CD4-positive, alpha-beta T cell treated with Interleukin-4 for 4 hours (primary cell): ENCODE results near the gene TMEM229B.

Experiments used
- DNase-seq: peaks from one replicate; pipeline ENCODE4 v3.0.0-alpha.2; 2020

TMEM229B gene

GRCh38 chr14:67485501-67486095, 2.9 kb downstream of the TMEM229B start:
- no peak for DNase-seq

GRCh38 chr14:67483579-67484285, 4.8 kb downstream of the TMEM229B start:
- DNase-seq: no peak

- no peak for DNase-seq
Observed at GRCh38 chr14:67482231-67483164, 6.0 kb downstream of the TMEM229B start.

GRCh38 chr14:67480011-67480410, 8.5 kb downstream of the TMEM229B start:
- no peak for DNase-seq

GRCh38 chr14:67478800-67479084, 9.8 kb downstream of the TMEM229B start:
- DNase-seq: no peak

GRCh38 chr14:67477926-67478799, 10.4 kb downstream of the TMEM229B start:
- no peak for DNase-seq

GRCh38 chr14:67474366-67474765, 14.2 kb downstream of the TMEM229B start:
- no peak for DNase-seq

- DNase-seq: no peak
Observed at GRCh38 chr14:67473290-67474082, 15.0 kb downstream of the TMEM229B start.

GRCh38 chr14:67472726-67473125, 15.8 kb downstream of the TMEM229B start:
- no peak for DNase-seq

GRCh38 chr14:67469954-67470353, 18.6 kb downstream of the TMEM229B start:
- DNase-seq: no peak

- DNase-seq: no peak
Observed at GRCh38 chr14:67468378-67468730, 20.2 kb downstream of the TMEM229B start.

GRCh38 chr14:67467134-67467533, 21.4 kb downstream of the TMEM229B start:
- no peak for DNase-seq

GRCh38 chr14:67464879-67465278, 23.6 kb downstream of the TMEM229B start:
- no peak for DNase-seq

GRCh38 chr14:67464377-67464776, 24.1 kb downstream of the TMEM229B start:
- DNase-seq: no peak

- DNase-seq: no peak
Observed at GRCh38 chr14:67463900-67464299, 24.6 kb downstream of the TMEM229B start.

GRCh38 chr14:67461996-67462395, 26.5 kb downstream of the TMEM229B start:
- DNase-seq: no peak

GRCh38 chr14:67461341-67461985, 27.1 kb downstream of the TMEM229B start:
- DNase-seq: no peak

- no peak for DNase-seq
Observed at GRCh38 chr14:67459336-67459735, 29.2 kb downstream of the TMEM229B start.

GRCh38 chr14:67457782-67458181, 30.7 kb downstream of the TMEM229B start:
- DNase-seq: no peak

GRCh38 chr14:67456732-67457131, 31.8 kb downstream of the TMEM229B start:
- DNase-seq: no peak

- DNase-seq: no peak
Observed at GRCh38 chr14:67453575-67454300, 34.8 kb downstream of the TMEM229B start.
